NCI-H226 (cell line): ENCODE data around the gene AP5S1.
"Not testable (repeated sequence)": the region's sequence is repeated elsewhere in the genome, so short reads cannot be mapped to it uniquely, and the experiment has no call there.

Experiments
- DNase-seq: peaks from one replicate; pipeline ENCODE4 v3.0.0-alpha.2; 2015

The AP5S1 gene

GRCh38 chr20:3820048-3820900, at the start of gene AP5S1:
Gene AP5S1 (plus strand): TSS chr20:3820547. CDS start chr20:3822118, 1,571 bp downstream.
- DNase-seq = peak; percentile 78

GRCh38 chr20:3771552-3772058, 48.7 kb upstream of the AP5S1 start:
- DNase-seq = no peak

- DNase-seq = no peak
These were observed 44.8 kb upstream of the AP5S1 start for GRCh38 chr20:3775457-3776108.

GRCh38 chr20:3777381-3777715, 43.0 kb upstream of the AP5S1 start:
- no peak for DNase-seq

- no peak for DNase-seq
These were observed 42.4 kb upstream of the AP5S1 start for GRCh38 chr20:3777716-3778629.

- DNase-seq = no peak
These were observed 41.4 kb upstream of the AP5S1 start for GRCh38 chr20:3778976-3779375.

GRCh38 chr20:3781153-3781910, 39.0 kb upstream of the AP5S1 start, which contains the start of gene SPEF1:
Gene SPEF1 (minus strand): TSS chr20:3781448. CDS start chr20:3781287, 161 bp downstream.
- peak; percentile 70 for DNase-seq

GRCh38 chr20:3782597-3782996, 37.8 kb upstream of the AP5S1 start:
- DNase-seq = no peak

- DNase-seq = no peak
These were observed 37.3 kb upstream of the AP5S1 start for GRCh38 chr20:3783068-3783489.

GRCh38 chr20:3783511-3784195, 36.7 kb upstream of the AP5S1 start:
- DNase-seq = no peak

GRCh38 chr20:3784216-3784853, 36.0 kb upstream of the AP5S1 start:
- no peak for DNase-seq

- DNase-seq = no peak
These were observed 35.5 kb upstream of the AP5S1 start for GRCh38 chr20:3784863-3785239.

GRCh38 chr20:3785240-3786125, 34.9 kb upstream of the AP5S1 start:
- DNase-seq = no peak

- DNase-seq = peak; percentile 36
These were observed 34.2 kb upstream of the AP5S1 start for GRCh38 chr20:3786126-3786484.

- peak; percentile 49 for DNase-seq
These were observed 33.6 kb upstream of the AP5S1 start, which contains the start of gene CENPB for GRCh38 chr20:3786665-3787323. Gene CENPB (minus strand): TSS chr20:3786740. CDS start chr20:3786483, 257 bp downstream.

- DNase-seq = no peak
These were observed 32.9 kb upstream of the AP5S1 start for GRCh38 chr20:3787324-3788014.

- no peak for DNase-seq
These were observed 31.6 kb upstream of the AP5S1 start for GRCh38 chr20:3788685-3789155.

- DNase-seq = not testable (repeated sequence)
These were observed 31.1 kb upstream of the AP5S1 start for GRCh38 chr20:3789201-3789600.

GRCh38 chr20:3794168-3794567, 26.2 kb upstream of the AP5S1 start:
- DNase-seq = not testable (repeated sequence)
